Measurements from ENCODE around the gene PDE9A. TPM values are rescaled to one million over a fixed set of nuclear protein-coding genes. Genes with fewer than 3 reads are reported as not detected.

PDE9A gene
- total RNA-seq, 1 experiment from 2014 or later: 44.8 TPM

- Mint-ChIP-seq H3K4me3 (no peak overlapping the region), H3K36me3 (peaks cover 25% of the 10 kb centered on the region), H3K27me3 (ENCODE audit: low read depth) (no peaks in the 10 kb centered on the region), H3K9me3 (no peaks in the 10 kb centered on the region), H3K4me1 (no peaks in the 10 kb centered on the region), H3K27ac (no peak overlapping the region)
- no peak for TF ChIP-seq SP1 (CRISPR knock-in tag; conservative IDR thresholded peaks at IDR 0.05)
- no peak for TF ChIP-seq TP53 (CRISPR knock-in tag; IDR thresholded peaks at IDR 0.05)
- no peak for TF ChIP-seq CBFB (CRISPR knock-in tag; IDR thresholded peaks at IDR 0.05; ENCODE audit: low read depth)
- no peak for TF ChIP-seq NFE2L1 (CRISPR knock-in tag; IDR thresholded peaks at IDR 0.05)
- no peak for TF ChIP-seq ZSCAN18 (CRISPR knock-in tag; IDR thresholded peaks at IDR 0.05)
- no peak for TF ChIP-seq ETV6 (CRISPR knock-in tag; IDR thresholded peaks at IDR 0.05)
- no peak for TF ChIP-seq ZNF512 (CRISPR knock-in tag; IDR thresholded peaks at IDR 0.05; ENCODE audit: borderline replicate concordance)
- no peak for TF ChIP-seq ZNF121 (CRISPR knock-in tag; IDR thresholded peaks at IDR 0.05)
- TF ChIP-seq JAZF1 (CRISPR knock-in tag; IDR thresholded peaks at IDR 0.05): no peak
- no peak for TF ChIP-seq ZNF281 (CRISPR knock-in tag; IDR thresholded peaks at IDR 0.05)
- no peak for TF ChIP-seq ZNF532 (CRISPR knock-in tag; IDR thresholded peaks at IDR 0.05; ENCODE audit: borderline replicate concordance)
- TF ChIP-seq NR3C1 (CRISPR knock-in tag; conservative IDR thresholded peaks at IDR 0.05; ENCODE audit: low read depth): no peak
- no peak for TF ChIP-seq RORB (CRISPR knock-in tag; IDR thresholded peaks at IDR 0.05)
- no peak for TF ChIP-seq E2F4 (CRISPR knock-in tag; IDR thresholded peaks at IDR 0.05; ENCODE audit: borderline replicate concordance, low read depth)
- TF ChIP-seq PREB (CRISPR knock-in tag; IDR thresholded peaks at IDR 0.05; ENCODE audit: borderline replicate concordance): no peak
- TF ChIP-seq HMGXB4 (CRISPR knock-in tag; IDR thresholded peaks at IDR 0.05): no peak
- no peak for TF ChIP-seq FOXP4 (CRISPR knock-in tag; IDR thresholded peaks at IDR 0.05)
- no peak for DNase-seq (ENCODE audit: low spot score)
- ATAC-seq: no peak
- ChIA-PET POLR2A (no interaction called here), CTCF (interaction anchor here (1.2 kb wide), 1 partner anchor 13 kb away, joined by 4 read pairs; no protein-coding TSS in a partner anchor)
Observed at GRCh38 chr21:42685036-42685435, 31.6 kb downstream of the PDE9A start.

Measured in WTC11 (cell line).